K562 (cell line): Measurements from ENCODE around the gene LAMP1. TPM values are rescaled to one million over a fixed set of nuclear protein-coding genes. Genes with fewer than 3 reads are reported as not detected.

Experiments
- ATAC-seq: fragments of 200-7000 bp; cut with Tn5 transposase; 3 replicates; pipeline ENCODE4 v1.9.1; 2020; ENCODE audit warnings: moderate library complexity
- BruUV-seq: library from RNA; stranded (reverse); fragments of 400-500 nt; replicated peaks from 2 replicates; lab custom pipeline; 2021; lab: Mats Ljungman, UMichigan
- CTCF ChIA-PET: fragments of 300-600 bp; formaldehyde crosslinking; extraction: SDS; loops from one replicate; lab custom pipeline; 2021; ENCODE audit warnings: low intra/inter-chr PET ratio; lab: Yijun Ruan, JAX
- POLR2A ChIA-PET: fragments of 300-600, 350-650 bp; sonication (Branson Sonifier 250); formaldehyde crosslinking; extraction: SDS; loops from one replicate; lab custom pipeline; 2021; ENCODE audit warnings: antibody characterized with exemption, inconsistent platforms; lab: Yijun Ruan, JAX
- DNase-seq, 4 experiments: peaks; one replicate each; pipeline versions ENCODE4 v3.0.0 to v3.0.0-alpha.2; 2011 to 2018; ENCODE audit warnings: low spot score in 3 of 4, mixed read lengths in 3 of 4; ENCODE audit errors: extremely low read depth in 1 of 4
- FAIRE-seq: peaks from 2 replicates; lab custom pipeline; 2011; peaks lifted over from hg19 to GRCh38; lab: Jason Lieb, UNC
- H2AFZ ChIP-seq: 2 replicates; pipeline ENCODE4 v1.6.0; 2011; ENCODE audit warnings: low read depth, low read length, control low read depth, inconsistent platforms
- H3K27ac ChIP-seq: fragments of 200-600 bp; 3 replicates; pipeline ENCODE4 v1.8.0; 2011; ENCODE audit warnings: low read depth, mild to moderate bottlenecking, control low read depth, inconsistent platforms, low read length, moderate library complexity, mixed read lengths; ENCODE audit errors: extremely low read depth
- H3K27me3 ChIP-seq, 2 experiments: fragments of 300-600 bp in 1 of 2; 2 replicates in 1 of 2; 3 replicates in 1 of 2; pipeline versions ENCODE4 v1.6.0 to v1.8.0; 2011; ENCODE audit warnings: inconsistent platforms in 2 of 2, low read length in 2 of 2, mild to moderate bottlenecking in 1 of 2, mixed read lengths in 1 of 2, moderate library complexity in 1 of 2; ENCODE audit not compliant: control insufficient read depth in 2 of 2, insufficient read depth in 2 of 2
- H3K36me3 ChIP-seq: fragments of 300-600 bp; 3 replicates; pipeline ENCODE4 v1.8.0; 2011; ENCODE audit warnings: mild to moderate bottlenecking, low read length, inconsistent platforms; ENCODE audit not compliant: control insufficient read depth, insufficient read depth
- H3K4me1 ChIP-seq, 2 experiments: fragments of 200-600 bp in 1 of 2; replicated peaks in 1 of 2; 2 replicates in 1 of 2; 3 replicates in 1 of 2; pipeline versions ENCODE4 v1.5.1 to v1.8.0; 2011; ENCODE audit warnings: inconsistent platforms in 2 of 2, low read length in 2 of 2, mild to moderate bottlenecking in 1 of 2, mixed read lengths in 1 of 2, moderate library complexity in 1 of 2; ENCODE audit not compliant: control insufficient read depth in 2 of 2, insufficient read depth in 2 of 2
- H3K4me2 ChIP-seq: 2 replicates; pipeline ENCODE4 v1.6.1; 2011; ENCODE audit warnings: low read length, control low read depth, inconsistent platforms, mixed read lengths; ENCODE audit not compliant: insufficient read depth
- H3K4me3 ChIP-seq: fragments of 200-600 bp; sonication (generic), shearing (Covaris generic); 2 replicates; pipeline ENCODE4 v1.5.1; 2016; ENCODE audit warnings: control low read depth, inconsistent platforms
- H3K79me2 ChIP-seq: fragments of 200-600 bp; 3 replicates; pipeline ENCODE4 v1.8.0; 2011; ENCODE audit warnings: low read length, inconsistent platforms; ENCODE audit not compliant: control insufficient read depth, insufficient read depth
- H3K9ac ChIP-seq, 2 experiments: 2 replicates each; pipeline versions ENCODE4 v1.6.0 to v1.6.1; 2011; ENCODE audit warnings: low read depth in 2 of 2, low read length in 2 of 2, control low read depth in 1 of 2, inconsistent platforms in 1 of 2, mild to moderate bottlenecking in 1 of 2, mixed read lengths in 1 of 2; ENCODE audit not compliant: insufficient read depth in 1 of 2
- H3K9me1 ChIP-seq: one replicate; pipeline ENCODE4 v1.6.0; 2011; ENCODE audit warnings: inconsistent platforms, mild to moderate bottlenecking, low read length, moderate library complexity; ENCODE audit not compliant: control insufficient read depth, insufficient read depth
- H3K9me3 ChIP-seq: replicated peaks from 2 replicates; pipeline ENCODE4 v1.5.1; 2011; ENCODE audit warnings: low read depth, low read length, inconsistent platforms; ENCODE audit not compliant: control insufficient read depth, insufficient read depth
- H4K20me1 ChIP-seq: replicated peaks from 2 replicates; pipeline ENCODE4 v1.6.1; 2011; ENCODE audit warnings: low read length, inconsistent platforms, mixed read lengths; ENCODE audit not compliant: control insufficient read depth, insufficient read depth
- CBFA2T2 ChIP-seq: fragments of 450-650 bp; conservative IDR thresholded peaks from 2 replicates; pipeline ENCODE4 v1.6.1; 2017; ENCODE audit warnings: mild to moderate bottlenecking
- EHMT2 ChIP-seq: fragments of 450-650 bp; IDR thresholded peaks from 2 replicates; pipeline ENCODE4 v1.6.1; 2018; ENCODE audit warnings: antibody characterized with exemption
- MYBL2 ChIP-seq, 2 experiments: fragments of 450-650 bp in 1 of 2; sonication (generic) in 1 of 2; formaldehyde crosslinking in 1 of 2; IDR thresholded peaks; 2 replicates each; pipeline versions ENCODE4 v1.6.1 to v1.8.1; 2017 to 2022; ENCODE audit warnings: borderline replicate concordance in 1 of 2, inconsistent platforms in 1 of 2, low read depth in 1 of 2, mild to moderate bottlenecking in 1 of 2, missing genetic modification reagents in 1 of 2, moderate library complexity in 1 of 2
- SRSF3 ChIP-seq: fragments of 200-400 bp; formaldehyde crosslinking; IDR thresholded peaks from 2 replicates; pipeline ENCODE4 v1.6.1; 2016; ENCODE audit warnings: mild to moderate bottlenecking, low read length, moderate library complexity; ENCODE audit not compliant: insufficient read depth
- SUPT5H ChIP-seq: fragments of 450-650 bp; IDR thresholded peaks from 2 replicates; pipeline ENCODE4 v1.6.1; 2016
- WGBS: fragments of 100-300 bp; shearing (Covaris generic); methylation state at CpG from one replicate; pipeline ENCODE4 v1.1.6; 2016; ENCODE audit warnings: low coverage, mixed read lengths; ENCODE audit not compliant: insufficient coverage; ENCODE audit errors: missing lambda C conversion rate; 5-methylcytosine and 5-hydroxymethylcytosine counted together
- in situ Hi-C: fragments of 300-500 bp; cut with MboI; formaldehyde crosslinking; loops from 4 replicates; pipeline ENCODE4 v1.15.0; 2018; ENCODE audit warnings: inconsistent platforms, mixed read lengths
- intact Hi-C: fragments of 100-400 bp; cut with micrococcal nuclease; formaldehyde crosslinking; loops from 2 replicates; pipeline ENCODE4 v1.14.2; 2022
- polyA plus RNA-seq, 8 experiments: library from polyadenylated mRNA; depleted of rRNA in 4 of 8; stranded (reverse) in 5 of 8; unstranded in 3 of 8; fragments of >200 nt; fragmentation: Nextera tagmentation in 2 of 8; fragmentation: Illumina TruSeq in 1 of 8; extraction: Ambion mirVana in 2 of 8; extraction: Trizol in 1 of 8; gene quantifications; 2 replicates each; pipeline versions ENCODE4 v1.2.1 to v1.2.3, GENCODE V29; 2011 to 2014; ENCODE audit warnings: inconsistent platforms in 1 of 8, missing spikeins in 1 of 8
- total RNA-seq, 7 experiments: library from RNA; depleted of rRNA in 6 of 7; stranded (reverse); fragments of >200 nt in 6 of 7; fragmentation: Illumina TruSeq in 2 of 7; extraction: Trizol in 2 of 7; gene quantifications; 2 replicates each; pipeline versions ENCODE4 v1.2.1 to v1.2.3, GENCODE V29; 2011 to 2021; ENCODE audit warnings: low replicate concordance in 1 of 7
- TF ChIP-seq, protein P1 (sequence below): fragments of 250-450 bp; sonication (Bioruptor Pico); IDR thresholded peaks from 2 replicates; pipeline ENCODE4 v1.9.0; 2021; ENCODE audit warnings: mild to moderate bottlenecking
- TF ChIP-seq, protein P2 (sequence below): fragments of 250-450 bp; sonication (Bioruptor Pico); IDR thresholded peaks from 2 replicates; pipeline ENCODE4 v1.8.0; 2022; ENCODE audit warnings: moderate library complexity, mild to moderate bottlenecking, inconsistent platforms
- TF ChIP-seq, protein P3 (sequence below), 2 experiments: fragments of 450-650 bp; conservative IDR thresholded peaks; 2 replicates each; pipeline ENCODE4 v1.6.1; 2017; ENCODE audit warnings: mild to moderate bottlenecking in 2 of 2, moderate library complexity in 2 of 2
- TF ChIP-seq, protein P4 (sequence below): fragments of 450-650 bp; IDR thresholded peaks from 2 replicates; pipeline ENCODE4 v1.6.1; 2017; ENCODE audit warnings: antibody characterized with exemption, mild to moderate bottlenecking

LAMP1 gene
- total and polyA plus RNA-seq, 9 of the 15 experiments (the other 6 are each of a cell fraction or from before 2014, with no cell fraction given) = 2.2 to 70.1 (median 30.5) TPM

DNA sequence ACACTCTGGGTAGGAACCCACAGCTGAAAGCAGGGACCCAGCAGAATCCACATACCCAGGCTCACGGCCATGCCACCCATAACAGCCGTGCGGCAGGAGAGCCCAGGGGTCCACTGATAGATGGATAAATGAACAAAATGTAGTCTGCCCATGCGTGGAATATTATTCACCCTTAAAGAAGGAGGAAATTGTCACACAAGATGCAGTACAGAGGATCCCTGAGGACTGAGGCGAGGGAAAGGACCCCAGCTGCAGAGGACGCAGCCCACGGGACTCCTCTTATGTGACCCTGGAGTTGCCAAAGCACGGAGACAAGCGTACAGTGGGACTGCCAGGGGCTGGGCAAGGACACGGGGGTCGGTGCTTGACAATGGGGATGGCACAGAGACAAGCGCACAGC lies 56.2 kb downstream of the LAMP1 start:
- ATAC-seq (no peak), FAIRE-seq (no peak), DNase-seq (no peak)
- Histone ChIP-seq H3K9me3 (no peaks in the 10 kb centered on the region; the same call in 1 of the 2 replicates), H3K36me3 (peaks cover 16% of the 10 kb centered on the region; the same call in 2 of the 3 replicates), H3K79me2 (no peaks in the 10 kb centered on the region; the same call in 2 of the 3 replicates), H3K27me3 (no peaks in the 10 kb centered on the region), H3K4me2 (no peak overlapping the region), H3K27ac (no peak overlapping the region), H3K4me1 (peaks cover 0 to 6% of the 10 kb centered on the region in 2 experiments; a peak in 3 of 5 replicates), H3K9me1 (no peaks in the 10 kb centered on the region), H4K20me1 (no peaks in the 10 kb centered on the region), H3K9ac (no peak overlapping the region), H2AFZ (no peak overlapping the region), H3K4me3 (no peak overlapping the region)
- in situ Hi-C loops (no loop called here), intact Hi-C loops (no loop called here)
- POLR2A ChIA-PET = no interaction called here
- no peak for TF ChIP-seq SRSF3
- TF ChIP-seq, protein P1, sequence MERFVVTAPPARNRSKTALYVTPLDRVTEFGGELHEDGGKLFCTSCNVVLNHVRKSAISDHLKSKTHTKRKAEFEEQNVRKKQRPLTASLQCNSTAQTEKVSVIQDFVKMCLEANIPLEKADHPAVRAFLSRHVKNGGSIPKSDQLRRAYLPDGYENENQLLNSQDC (CRISPR knock-in tag) = no peak
- TF ChIP-seq, protein P2, sequence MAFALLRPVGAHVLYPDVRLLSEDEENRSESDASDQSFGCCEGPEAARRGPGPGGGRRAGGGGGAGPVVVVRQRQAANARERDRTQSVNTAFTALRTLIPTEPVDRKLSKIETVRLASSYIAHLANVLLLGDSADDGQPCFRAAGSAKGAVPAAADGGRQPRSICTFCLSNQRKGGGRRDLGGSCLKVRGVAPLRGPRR (CRISPR knock-in tag) = no peak
- TF ChIP-seq, protein P3, sequence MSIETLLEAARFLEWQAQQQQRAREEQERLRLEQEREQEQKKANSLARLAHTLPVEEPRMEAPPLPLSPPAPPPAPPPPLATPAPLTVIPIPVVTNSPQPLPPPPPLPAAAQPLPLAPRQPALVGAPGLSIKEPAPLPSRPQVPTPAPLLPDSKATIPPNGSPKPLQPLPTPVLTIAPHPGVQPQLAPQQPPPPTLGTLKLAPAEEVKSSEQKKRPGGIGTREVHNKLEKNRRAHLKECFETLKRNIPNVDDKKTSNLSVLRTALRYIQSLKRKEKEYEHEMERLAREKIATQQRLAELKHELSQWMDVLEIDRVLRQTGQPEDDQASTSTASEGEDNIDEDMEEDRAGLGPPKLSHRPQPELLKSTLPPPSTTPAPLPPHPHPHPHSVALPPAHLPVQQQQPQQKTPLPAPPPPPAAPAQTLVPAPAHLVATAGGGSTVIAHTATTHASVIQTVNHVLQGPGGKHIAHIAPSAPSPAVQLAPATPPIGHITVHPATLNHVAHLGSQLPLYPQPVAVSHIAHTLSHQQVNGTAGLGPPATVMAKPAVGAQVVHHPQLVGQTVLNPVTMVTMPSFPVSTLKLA (conservative IDR thresholded peaks at IDR 0.05) = no peak
- TF ChIP-seq EHMT2 = no peak
- no peak for TF ChIP-seq MYBL2 (IDR thresholded peaks at IDR 0.05; ENCODE audit: low read depth)
- no peak for TF ChIP-seq MYBL2 (CRISPR knock-in tag; IDR thresholded peaks at IDR 0.05; ENCODE audit: borderline replicate concordance)
- TF ChIP-seq, protein P4, sequence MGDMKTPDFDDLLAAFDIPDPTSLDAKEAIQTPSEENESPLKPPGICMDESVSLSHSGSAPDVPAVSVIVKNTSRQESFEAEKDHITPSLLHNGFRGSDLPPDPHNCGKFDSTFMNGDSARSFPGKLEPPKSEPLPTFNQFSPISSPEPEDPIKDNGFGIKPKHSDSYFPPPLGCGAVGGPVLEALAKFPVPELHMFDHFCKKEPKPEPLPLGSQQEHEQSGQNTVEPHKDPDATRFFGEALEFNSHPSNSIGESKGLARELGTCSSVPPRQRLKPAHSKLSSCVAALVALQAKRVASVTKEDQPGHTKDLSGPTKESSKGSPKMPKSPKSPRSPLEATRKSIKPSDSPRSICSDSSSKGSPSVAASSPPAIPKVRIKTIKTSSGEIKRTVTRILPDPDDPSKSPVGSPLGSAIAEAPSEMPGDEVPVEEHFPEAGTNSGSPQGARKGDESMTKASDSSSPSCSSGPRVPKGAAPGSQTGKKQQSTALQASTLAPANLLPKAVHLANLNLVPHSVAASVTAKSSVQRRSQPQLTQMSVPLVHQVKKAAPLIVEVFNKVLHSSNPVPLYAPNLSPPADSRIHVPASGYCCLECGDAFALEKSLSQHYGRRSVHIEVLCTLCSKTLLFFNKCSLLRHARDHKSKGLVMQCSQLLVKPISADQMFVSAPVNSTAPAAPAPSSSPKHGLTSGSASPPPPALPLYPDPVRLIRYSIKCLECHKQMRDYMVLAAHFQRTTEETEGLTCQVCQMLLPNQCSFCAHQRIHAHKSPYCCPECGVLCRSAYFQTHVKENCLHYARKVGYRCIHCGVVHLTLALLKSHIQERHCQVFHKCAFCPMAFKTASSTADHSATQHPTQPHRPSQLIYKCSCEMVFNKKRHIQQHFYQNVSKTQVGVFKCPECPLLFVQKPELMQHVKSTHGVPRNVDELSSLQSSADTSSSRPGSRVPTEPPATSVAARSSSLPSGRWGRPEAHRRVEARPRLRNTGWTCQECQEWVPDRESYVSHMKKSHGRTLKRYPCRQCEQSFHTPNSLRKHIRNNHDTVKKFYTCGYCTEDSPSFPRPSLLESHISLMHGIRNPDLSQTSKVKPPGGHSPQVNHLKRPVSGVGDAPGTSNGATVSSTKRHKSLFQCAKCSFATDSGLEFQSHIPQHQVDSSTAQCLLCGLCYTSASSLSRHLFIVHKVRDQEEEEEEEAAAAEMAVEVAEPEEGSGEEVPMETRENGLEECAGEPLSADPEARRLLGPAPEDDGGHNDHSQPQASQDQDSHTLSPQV = no peak
- TF ChIP-seq SUPT5H = no peak
- TF ChIP-seq CBFA2T2 = no peak
- CTCF ChIA-PET = no interaction called here
- BruUV-seq = no TSS peak
- WGBS = 81% methylated on average over 6 of the region's 12 CpGs
